ENCODE data around the gene SFT2D2.
A peak's percentile ranks its signal among the peaks of the same experiment; 100 is the strongest.

Gene SFT2D2

GRCh38 chr1:168223261-168223660 lies 2.5 kb upstream of the SFT2D2 start:
- no peak for DNase-seq (ENCODE audit: low read depth)

GRCh38 chr1:168223681-168224540 lies 1.9 kb upstream of the SFT2D2 start:
- DNase-seq (ENCODE audit: low read depth): no peak

- no peak for DNase-seq (ENCODE audit: low read depth)
Observed at GRCh38 chr1:168224991-168225390, 813 bp upstream of the SFT2D2 start.

- no peak for DNase-seq (ENCODE audit: low read depth)
Observed at GRCh38 chr1:168227620-168228019, 1.8 kb downstream of the SFT2D2 start.

- no peak for DNase-seq (ENCODE audit: low read depth)
Observed at GRCh38 chr1:168229893-168230292, 4.1 kb downstream of the SFT2D2 start.

GRCh38 chr1:168230709-168231108 lies 4.9 kb downstream of the SFT2D2 start:
- no peak for DNase-seq (ENCODE audit: low read depth)

- no peak for DNase-seq (ENCODE audit: low read depth)
Observed at GRCh38 chr1:168234846-168235547, 9.2 kb downstream of the SFT2D2 start.

- no peak for DNase-seq (ENCODE audit: low read depth)
Observed at GRCh38 chr1:168235548-168235885, 9.7 kb downstream of the SFT2D2 start.

GRCh38 chr1:168235937-168236336 lies 10.1 kb downstream of the SFT2D2 start:
- no peak for DNase-seq (ENCODE audit: low read depth)

- no peak for DNase-seq (ENCODE audit: low read depth)
Observed at GRCh38 chr1:168236836-168237611, 11.2 kb downstream of the SFT2D2 start.

GRCh38 chr1:168243198-168243597 lies 17.4 kb downstream of the SFT2D2 start:
- DNase-seq (ENCODE audit: low read depth): no peak

- no peak for DNase-seq (ENCODE audit: low read depth)
Observed at GRCh38 chr1:168243636-168244212, 17.9 kb downstream of the SFT2D2 start.

- DNase-seq (ENCODE audit: low read depth): no peak
Observed at GRCh38 chr1:168245042-168245441, 19.2 kb downstream of the SFT2D2 start.

GRCh38 chr1:168246506-168246905 lies 20.7 kb downstream of the SFT2D2 start:
- DNase-seq (ENCODE audit: low read depth): no peak

GRCh38 chr1:168252204-168252733 lies 26.5 kb downstream of the SFT2D2 start:
- DNase-seq (ENCODE audit: low read depth): no peak

GRCh38 chr1:168256164-168256563 lies 30.4 kb downstream of the SFT2D2 start:
- DNase-seq (ENCODE audit: low read depth): no peak

- no peak for DNase-seq (ENCODE audit: low read depth)
Observed at GRCh38 chr1:168257397-168257796, 31.6 kb downstream of the SFT2D2 start.

- DNase-seq (ENCODE audit: low read depth): no peak
Observed at GRCh38 chr1:168259567-168259966, 33.8 kb downstream of the SFT2D2 start.

- DNase-seq (ENCODE audit: low read depth): no peak
Observed at GRCh38 chr1:168260393-168260792, 34.6 kb downstream of the SFT2D2 start.

- peak; percentile 53 for DNase-seq (ENCODE audit: low read depth)
Observed at GRCh38 chr1:168261390-168261789, 35.6 kb downstream of the SFT2D2 start.

GRCh38 chr1:168263130-168263529 lies 37.3 kb downstream of the SFT2D2 start:
- no peak for DNase-seq (ENCODE audit: low read depth)

- DNase-seq (ENCODE audit: low read depth): no peak
Observed at GRCh38 chr1:168264296-168264695, 38.5 kb downstream of the SFT2D2 start.

Data from non-pigmented ciliary epithelial cell (primary cell).